Right hindlimb (tissue), 1 donor: ENCODE data around the gene TSR3.
A peak's percentile ranks its signal among the peaks of the same experiment; 100 is the strongest.
"Not testable (repeated sequence)": the region's sequence is repeated elsewhere in the genome, so short reads cannot be mapped to it uniquely, and the experiment has no call there.

ENCODE experiments used
- DNase-seq: peaks from one replicate; pipeline ENCODE4 v3.0.0-alpha.2; 2018

The TSR3 gene

GRCh38 chr16:1336619-1337018 is 15.1 kb downstream of the TSR3 start:
- DNase-seq: no peak

GRCh38 chr16:1335996-1336395 is 15.7 kb downstream of the TSR3 start:
- no peak for DNase-seq

GRCh38 chr16:1335211-1335971 is 16.3 kb downstream of the TSR3 start:
- DNase-seq: no peak

GRCh38 chr16:1334739-1335138 is 16.9 kb downstream of the TSR3 start:
- DNase-seq: no peak

GRCh38 chr16:1333854-1334700 is 17.6 kb downstream of the TSR3 start:
- DNase-seq: no peak

DNA sequence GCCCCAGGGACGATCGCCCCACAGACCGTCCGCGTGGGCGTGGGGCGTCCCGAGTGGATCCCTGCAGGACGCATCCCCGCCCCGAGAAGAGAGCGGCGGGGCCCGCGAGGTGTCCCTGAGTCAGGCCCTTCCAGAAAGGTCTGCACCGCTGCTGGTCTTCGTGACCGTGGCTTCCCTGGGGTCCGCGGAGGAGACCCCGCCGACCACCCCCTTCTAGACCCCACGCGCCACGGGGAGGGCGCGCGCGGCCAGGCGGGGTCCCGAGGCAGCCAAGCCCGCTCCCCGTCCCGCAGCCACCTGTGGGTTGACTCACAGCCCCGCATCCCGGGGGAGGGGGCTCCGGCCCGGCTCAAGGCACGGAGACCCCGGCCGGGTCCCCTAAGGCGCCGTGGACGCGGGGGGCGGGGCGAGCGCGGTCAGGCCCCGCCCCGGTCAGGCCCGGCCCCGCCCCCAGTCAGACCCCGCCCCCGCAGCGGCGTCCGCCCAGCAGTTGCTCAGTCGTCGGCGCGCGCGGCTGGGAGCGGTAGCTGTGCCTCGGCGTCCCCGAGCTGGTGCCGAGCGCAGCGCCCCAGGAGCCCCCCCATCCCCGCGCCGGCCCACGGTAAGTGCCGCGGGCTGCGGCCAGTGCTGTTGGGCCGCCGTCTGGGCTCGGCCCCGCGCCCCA is 18.4 kb downstream of the TSR3 start, which contains the start of gene BAIAP3:
BAIAP3 (plus strand) TSS at position 497 of the 664 bp plus-strand sequence. CDS start 4,905 bp downstream, outside the sequence.
- DNase-seq: no peak

GRCh38 chr16:1332618-1333148 is 19.0 kb downstream of the TSR3 start:
- no peak for DNase-seq

- DNase-seq: peak; percentile 59
These were observed 19.7 kb downstream of the TSR3 start for GRCh38 chr16:1331712-1332617.

GRCh38 chr16:1330931-1331711 is 20.6 kb downstream of the TSR3 start:
- DNase-seq: no peak

- DNase-seq: no peak
These were observed 21.3 kb downstream of the TSR3 start for GRCh38 chr16:1330260-1330914.

- DNase-seq: not testable (repeated sequence)
These were observed 22.7 kb downstream of the TSR3 start for GRCh38 chr16:1328961-1329360.

- not testable (repeated sequence) for DNase-seq
These were observed 23.5 kb downstream of the TSR3 start for GRCh38 chr16:1328136-1328535.

- no peak for DNase-seq
These were observed 24.1 kb downstream of the TSR3 start for GRCh38 chr16:1327619-1327947.

- DNase-seq: no peak
These were observed 24.6 kb downstream of the TSR3 start for GRCh38 chr16:1326946-1327618.

- DNase-seq: no peak
These were observed 25.3 kb downstream of the TSR3 start for GRCh38 chr16:1326391-1326790.

GRCh38 chr16:1325673-1326371 is 25.9 kb downstream of the TSR3 start:
- no peak for DNase-seq

DNA sequence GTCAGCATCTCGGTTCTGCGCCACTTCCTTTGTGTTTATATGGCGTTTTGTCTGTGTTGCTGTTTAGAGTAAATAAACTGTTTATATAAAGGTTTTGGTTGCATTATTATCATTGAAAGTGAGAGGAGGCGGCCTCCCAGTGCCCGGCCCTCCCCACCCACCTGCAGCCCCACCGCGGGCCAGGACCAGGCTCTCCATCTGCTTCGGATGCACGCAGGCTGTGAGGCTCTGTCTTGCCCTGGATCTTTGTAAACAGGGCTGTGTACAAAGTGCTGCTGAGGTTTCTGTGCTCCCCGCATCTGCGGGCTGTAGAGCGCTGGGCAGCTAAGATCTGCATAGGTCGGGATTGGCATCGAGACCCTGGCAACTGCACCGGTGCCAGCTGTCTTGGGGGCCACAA is 26.4 kb downstream of the TSR3 start:
- DNase-seq: no peak

DNA sequence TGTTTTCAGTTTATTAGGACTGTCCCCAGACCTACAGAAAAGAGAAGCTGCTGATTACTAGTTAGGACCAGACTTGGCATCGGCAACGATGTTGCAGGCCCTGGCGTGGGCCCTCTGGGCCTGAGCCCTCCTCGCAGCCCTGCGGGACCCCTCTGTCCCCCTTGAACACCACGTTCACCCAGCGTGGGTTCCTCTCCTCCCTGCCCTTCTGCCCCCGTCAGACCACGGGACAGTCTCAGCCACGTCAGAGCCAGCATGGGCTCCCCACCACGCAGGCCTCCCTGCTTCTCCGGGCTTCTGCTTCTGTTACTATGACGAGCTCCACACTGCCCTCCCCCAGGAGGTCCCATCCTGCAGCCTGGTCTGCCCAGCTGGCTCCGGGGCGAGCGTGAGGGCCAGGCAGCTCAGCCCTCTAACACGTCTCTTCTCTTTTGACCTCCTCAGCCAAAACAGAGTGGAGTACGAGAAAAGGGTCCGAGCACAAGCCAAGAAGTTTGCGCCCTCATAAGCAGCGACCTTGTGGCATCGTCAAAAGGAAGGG is 27.3 kb downstream of the TSR3 start:
- no peak for DNase-seq
